Stimulated activated CD8-positive, alpha-beta memory T cell treated with anti-CD3 and anti-CD28 coated beads, Interleukin-15, amount 100 ng/mL, for 48 hours (primary cell): ENCODE measurements around the gene ANO6.
"Not testable (repeated sequence)": the region's sequence is repeated elsewhere in the genome, so short reads cannot be mapped to it uniquely, and the experiment has no call there.

Experiments
- DNase-seq, 2 donors: peaks; one replicate each; pipeline ENCODE4 v3.0.0-alpha.2; 2020; ENCODE audit warnings: low read depth in 2 of 2

ANO6 gene

DNA sequence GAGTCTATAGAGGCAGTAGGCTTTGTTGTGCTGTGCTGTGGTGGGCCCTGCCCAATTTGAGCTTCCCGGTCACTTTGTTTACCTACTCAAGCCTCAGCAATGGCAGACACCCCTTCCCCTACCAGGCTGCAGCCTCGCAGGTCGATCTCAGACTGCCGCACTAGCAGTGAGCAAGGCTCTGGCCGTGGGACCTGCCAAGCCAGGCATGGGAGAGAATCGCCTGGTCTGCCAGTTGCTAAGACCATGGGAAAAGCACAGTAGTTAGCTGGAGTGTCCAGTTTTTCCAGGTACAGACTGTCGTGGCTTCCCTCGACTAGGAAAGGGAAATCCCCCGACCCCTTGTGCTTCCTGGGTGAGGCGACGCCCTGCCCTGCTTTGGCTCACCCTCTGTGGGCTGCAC lies 26.3 kb downstream of the ANO6 start:
- DNase-seq = no peak

DNA sequence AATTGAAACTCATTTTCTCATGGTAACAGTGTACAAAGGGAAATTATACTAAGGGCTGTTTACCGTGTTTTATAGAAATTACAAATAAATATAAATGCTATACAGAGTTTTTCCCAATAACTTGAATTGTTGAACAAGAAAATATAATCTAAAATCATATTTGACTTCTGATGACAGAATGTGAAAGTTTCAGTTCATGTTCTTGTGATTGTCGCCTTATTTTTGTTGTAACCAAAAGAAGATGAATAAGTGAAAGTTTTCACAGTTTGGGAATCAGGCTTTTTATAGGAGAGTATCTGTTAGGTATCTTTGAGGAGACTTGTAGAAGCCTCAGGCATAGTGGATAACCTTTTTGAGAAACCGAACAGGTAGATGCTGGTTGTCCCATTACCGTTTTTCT lies 28.1 kb downstream of the ANO6 start:
- DNase-seq = no peak

GRCh38 chr12:45244561-45245343 lies 28.9 kb downstream of the ANO6 start:
- no peak for DNase-seq

GRCh38 chr12:45246236-45246635 lies 30.3 kb downstream of the ANO6 start:
- no peak for DNase-seq

DNA sequence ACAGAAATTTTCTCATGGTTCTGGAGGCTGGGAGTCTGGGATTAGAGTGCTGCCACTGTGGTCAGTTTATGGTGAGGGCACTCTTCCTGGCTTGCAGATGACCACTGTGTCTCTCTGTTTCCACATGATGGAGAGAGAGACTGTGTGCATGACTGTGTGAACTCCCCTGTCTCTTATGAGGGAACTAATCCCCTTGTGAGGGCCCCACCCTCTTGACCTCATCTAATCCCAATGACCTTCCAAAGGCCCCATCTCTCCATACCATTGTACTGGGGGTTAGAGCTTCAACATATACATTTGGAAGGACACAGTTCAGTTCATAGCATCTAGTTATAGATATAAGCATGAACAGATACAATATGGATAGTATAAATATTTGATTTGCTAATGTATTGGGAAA lies 31.7 kb downstream of the ANO6 start:
- DNase-seq = no peak

DNA sequence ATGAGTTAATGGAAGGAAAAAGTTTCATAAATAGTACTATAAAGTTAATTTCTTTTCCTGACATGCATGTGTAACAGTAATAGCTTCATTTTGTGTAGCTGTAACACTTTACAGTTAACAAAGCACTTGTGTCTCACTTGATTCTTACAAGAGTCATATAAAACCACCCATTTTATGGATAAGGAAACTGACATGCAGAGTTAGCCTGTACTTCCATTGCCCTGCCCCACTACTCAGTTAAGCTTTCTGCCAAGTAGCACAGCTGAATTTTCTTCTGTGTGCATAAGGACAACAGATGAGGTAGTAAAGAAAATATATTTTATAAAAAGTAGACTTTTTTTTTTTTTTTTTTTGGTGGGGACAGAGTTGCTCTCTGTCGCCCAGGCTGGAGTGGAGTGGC lies 32.2 kb downstream of the ANO6 start:
- no peak for DNase-seq

- DNase-seq = no peak
Observed at GRCh38 chr12:45254254-45254653, 38.4 kb downstream of the ANO6 start.

DNA sequence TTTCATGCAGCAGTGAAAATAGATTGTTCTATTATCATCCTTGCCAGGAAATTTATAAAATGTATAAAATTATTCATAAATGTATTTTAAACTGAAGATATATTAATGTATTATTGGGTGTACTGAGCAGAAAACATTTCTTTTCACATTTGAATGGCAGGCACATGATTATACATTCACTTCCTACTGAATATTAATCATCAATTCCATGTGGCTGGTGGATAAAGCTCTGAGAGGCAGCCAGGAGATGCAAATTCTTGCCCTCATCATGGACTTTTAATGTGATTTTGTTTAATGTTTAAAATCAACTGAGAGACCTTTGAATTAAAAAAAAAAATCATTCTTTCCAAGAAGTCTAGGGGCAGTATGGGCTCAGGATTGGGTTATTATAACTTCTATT lies 40.8 kb downstream of the ANO6 start:
- DNase-seq = no peak

DNA sequence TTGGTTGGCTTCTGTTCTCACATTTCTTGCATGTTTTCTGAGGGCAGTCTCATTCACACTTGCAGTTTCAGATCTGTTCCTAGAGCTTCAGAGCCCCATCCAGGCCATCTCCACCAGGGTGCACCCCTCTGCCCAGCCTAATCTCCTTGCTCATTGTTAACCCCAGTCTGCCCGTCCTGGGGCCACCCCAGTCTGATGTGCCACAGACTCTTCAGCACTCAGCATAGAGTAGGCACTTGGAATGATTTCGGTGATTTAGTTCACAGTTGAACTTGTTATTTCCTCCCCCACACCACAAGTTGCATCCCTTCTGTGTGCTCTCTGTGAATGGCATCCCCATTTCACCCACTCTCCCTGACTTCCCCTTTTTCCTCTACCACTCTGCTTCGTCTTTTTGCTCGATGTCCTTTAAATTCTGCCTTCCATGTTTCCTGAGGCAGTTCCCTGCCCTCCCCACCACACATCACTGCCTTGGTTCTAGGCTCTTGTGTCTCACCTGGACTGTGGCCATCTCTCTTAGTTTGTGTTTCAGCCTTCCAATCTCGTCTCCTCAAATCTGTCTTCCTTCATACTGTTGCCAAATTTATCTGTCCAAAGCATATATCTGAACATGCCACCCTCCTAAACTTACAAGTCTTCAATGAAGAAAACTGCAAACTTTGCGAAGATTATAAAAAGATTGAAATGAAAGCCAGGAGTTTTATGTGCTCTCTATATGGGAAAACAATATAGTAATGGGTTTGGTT lies 41.5 kb downstream of the ANO6 start:
- DNase-seq = no peak

DNA sequence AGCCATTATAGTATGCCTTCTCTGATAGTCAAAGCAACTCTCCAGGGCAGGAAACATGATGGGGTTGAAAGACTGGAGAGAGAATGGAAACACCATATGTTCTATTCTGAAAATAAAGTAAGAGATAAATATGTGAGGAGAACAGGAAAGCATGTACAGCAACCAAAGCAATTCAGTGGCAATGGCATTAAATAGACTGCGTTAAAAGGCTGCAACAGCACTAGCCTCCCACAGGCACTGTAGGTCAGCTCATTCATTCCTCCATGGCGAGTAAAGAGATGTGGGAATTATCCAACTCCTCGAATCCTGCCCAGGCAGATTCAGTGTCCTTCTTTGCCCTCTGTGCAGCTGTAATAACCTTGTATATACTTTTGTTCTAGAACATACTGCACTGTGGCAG lies 43.8 kb downstream of the ANO6 start:
- DNase-seq = no peak

DNA sequence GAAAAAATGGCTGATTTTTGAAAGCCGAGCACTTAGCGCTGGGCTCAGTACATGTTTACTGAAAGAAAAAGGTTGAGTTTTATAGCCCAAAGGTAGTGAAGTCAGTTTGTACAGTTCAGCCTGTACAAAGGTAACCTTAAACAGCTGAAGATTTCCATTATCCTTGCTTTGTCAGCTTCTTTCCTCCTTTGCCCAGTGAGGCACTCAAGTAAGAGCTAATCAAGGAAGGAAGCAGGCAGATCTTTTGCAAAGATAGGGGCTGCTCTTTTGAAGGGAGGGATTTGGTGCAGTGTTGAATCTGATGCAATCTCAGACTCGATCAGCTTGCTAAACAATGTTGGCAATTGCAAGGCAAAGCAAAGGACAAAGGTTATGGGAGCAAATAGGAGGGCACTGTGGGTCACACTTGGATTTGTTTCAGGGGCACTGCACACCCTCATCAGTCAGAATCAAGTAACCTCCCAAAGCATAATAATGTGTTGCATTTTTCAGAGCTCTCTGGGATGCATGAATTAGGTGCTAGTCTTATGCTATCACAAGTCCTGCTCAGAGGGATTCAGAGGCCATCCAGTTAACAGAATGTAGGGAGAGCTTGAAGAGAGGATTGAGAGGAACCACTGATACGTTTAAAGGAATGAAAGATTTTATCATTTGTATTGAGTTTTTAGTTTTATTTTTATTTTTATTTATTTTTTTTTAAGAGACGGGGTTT lies 44.4 kb downstream of the ANO6 start:
- no peak for DNase-seq

- no peak for DNase-seq
Observed at GRCh38 chr12:45260854-45261253, 45.0 kb downstream of the ANO6 start.

- DNase-seq = not testable (repeated sequence)
Observed at GRCh38 chr12:45262185-45262584, 46.3 kb downstream of the ANO6 start.

GRCh38 chr12:45263587-45263986 lies 47.7 kb downstream of the ANO6 start:
- no peak for DNase-seq

- no peak for DNase-seq
Observed at GRCh38 chr12:45268672-45269411, 52.9 kb downstream of the ANO6 start.

GRCh38 chr12:45269412-45269751 lies 53.5 kb downstream of the ANO6 start:
- no peak for DNase-seq

DNA sequence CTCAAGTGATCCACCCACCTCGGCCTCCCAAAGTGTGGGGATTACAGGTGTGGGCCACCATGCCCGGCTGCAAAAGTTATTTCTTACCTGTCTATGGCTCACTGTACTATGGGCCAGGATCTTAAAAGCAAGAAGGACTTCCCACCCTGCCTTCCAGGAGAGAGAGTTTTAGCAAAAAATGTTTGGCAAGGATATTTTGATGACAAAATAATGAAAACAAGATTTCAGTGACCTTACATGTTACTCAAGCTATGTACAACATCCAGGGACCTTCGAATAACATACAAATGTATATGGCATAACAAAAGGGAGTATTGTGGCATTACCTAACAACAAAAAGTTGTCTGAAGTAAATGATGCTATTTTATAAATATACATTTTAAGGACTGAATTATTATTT lies 55.1 kb downstream of the ANO6 start:
- DNase-seq = no peak

- no peak for DNase-seq
Observed at GRCh38 chr12:45273717-45274271, 57.9 kb downstream of the ANO6 start.

GRCh38 chr12:45276154-45276755 lies 60.4 kb downstream of the ANO6 start:
- DNase-seq = no peak

- no peak for DNase-seq
Observed at GRCh38 chr12:45278447-45278846, 62.6 kb downstream of the ANO6 start.
